ACHN (cell line): ENCODE results near the gene HOXA1.

Source experiments
- DNase-seq: peaks from one replicate; pipeline ENCODE4 v3.0.0-alpha.2; 2015
- in situ Hi-C: cut with HindIII; loops from 2 replicates; pipeline ENCODE4 v1.10.0; 2017; ENCODE audit warnings: low sequenced_read_pairs, low pct_ligation_motif_present, low pct_unique_long_range_greater_than_20kb

The HOXA1 gene

GRCh38 chr7:27099453-27100370 is 3.9 kb upstream of the HOXA1 start:
- in situ Hi-C loops, result no loop called here
- DNase-seq, result no peak

- in situ Hi-C loops, result no loop called here
- DNase-seq, result peak; percentile 82
These were observed 3.0 kb upstream of the HOXA1 start for GRCh38 chr7:27098578-27099451.

- DNase-seq, result peak; percentile 76
- in situ Hi-C loops, result no loop called here
These were observed 2.1 kb upstream of the HOXA1 start for GRCh38 chr7:27097686-27098577.

- in situ Hi-C loops, result no loop called here
- DNase-seq, result peak; percentile 70
These were observed 1.1 kb upstream of the HOXA1 start for GRCh38 chr7:27096768-27097514.

GRCh38 chr7:27095050-27095896 is 527 bp downstream of the HOXA1 start:
- no peak for DNase-seq
- in situ Hi-C loops, result no loop called here

- in situ Hi-C loops, result no loop called here
- no peak for DNase-seq
These were observed 1.3 kb downstream of the HOXA1 start for GRCh38 chr7:27094304-27095049.

- in situ Hi-C loops, result no loop called here
- DNase-seq, result no peak
These were observed 2.5 kb downstream of the HOXA1 start for GRCh38 chr7:27093184-27093895.

GRCh38 chr7:27092819-27093110 is 3.0 kb downstream of the HOXA1 start:
- no peak for DNase-seq
- in situ Hi-C loops, result no loop called here

- in situ Hi-C loops, result no loop called here
- no peak for DNase-seq
These were observed 3.6 kb downstream of the HOXA1 start for GRCh38 chr7:27091941-27092818.

GRCh38 chr7:27091105-27091504 is 4.7 kb downstream of the HOXA1 start:
- no peak for DNase-seq

GRCh38 chr7:27088002-27088922 is 7.5 kb downstream of the HOXA1 start:
- no peak for DNase-seq

More at GRCh38 chr7:27091105-27091504, 4.7 kb downstream of the HOXA1 start:
- in situ Hi-C loops, result no loop called here

GRCh38 chr7:27083646-27084045 is 12.2 kb downstream of the HOXA1 start:
- in situ Hi-C loops, result no loop called here
- DNase-seq, result no peak

More at GRCh38 chr7:27088002-27088922, 7.5 kb downstream of the HOXA1 start:
- in situ Hi-C loops, result no loop called here

- in situ Hi-C loops, result no loop called here
- peak; percentile 42 for DNase-seq
These were observed 13.6 kb downstream of the HOXA1 start for GRCh38 chr7:27082171-27082570.

GRCh38 chr7:27080844-27081436 is 14.9 kb downstream of the HOXA1 start:
- in situ Hi-C loops, result no loop called here
- peak; percentile 69 for DNase-seq
